Measurements from ENCODE around the gene APBB2. TPM values are rescaled to one million over a fixed set of nuclear protein-coding genes. Genes with fewer than 3 reads are reported as not detected.

Gene APBB2
- total RNA-seq, 4 donors from 2014 or later, result 32.4 to 133 (median 92.1) TPM

GRCh38 chr4:41160856-41161255 lies 53.5 kb downstream of the APBB2 start:
- Histone ChIP-seq H3K36me3 (no peaks in the 10 kb centered on the region), H3K27ac (peak overlapping the region; percentile 69 to 76), H3K27me3 (no peaks in the 10 kb centered on the region), H3K9me3 (no peaks in the 10 kb centered on the region), H3K4me1 (peaks cover 0 to 5% of the 10 kb centered on the region in 2 donors), H3K4me3 (no peak overlapping the region)
- TF ChIP-seq CTCF (IDR thresholded peaks at IDR 0.05), result no peak
- TF ChIP-seq POLR2A (IDR thresholded peaks at IDR 0.05), result no peak
- DNase-seq, result no peak
- intact Hi-C loops (cut with DNase I; ENCODE audit: low total_unique reads), result no loop called here

GRCh38 chr4:41160012-41160789 lies 54.1 kb downstream of the APBB2 start:
- H3K27ac ChIP-seq, result peak overlapping the region; percentile 69 to 76
- TF ChIP-seq CTCF (IDR thresholded peaks at IDR 0.05) (no peak), POLR2A (IDR thresholded peaks at IDR 0.05) (no peak)
- no peaks in the 10 kb centered on the region for H3K36me3 ChIP-seq
- H3K4me3 ChIP-seq, result no peak overlapping the region
- no peaks in the 10 kb centered on the region for H3K27me3 ChIP-seq
- peak; percentile 68 to 76 for DNase-seq
- intact Hi-C loops (cut with DNase I; ENCODE audit: low total_unique reads), result no loop called here
- H3K4me1 ChIP-seq, result peaks cover 0 to 7% of the 10 kb centered on the region in 2 donors
- H3K9me3 ChIP-seq, result no peaks in the 10 kb centered on the region

- Histone ChIP-seq H3K9me3 (no peaks in the 10 kb centered on the region), H3K27me3 (no peaks in the 10 kb centered on the region), H3K4me3 (no peak overlapping the region), H3K4me1 (peaks cover 0 to 7% of the 10 kb centered on the region in 2 donors), H3K27ac (peak overlapping the region; percentile 69 to 76), H3K36me3 (no peaks in the 10 kb centered on the region)
- intact Hi-C loops (cut with DNase I; ENCODE audit: low total_unique reads), result no loop called here
- TF ChIP-seq CTCF (IDR thresholded peaks at IDR 0.05) (no peak), POLR2A (IDR thresholded peaks at IDR 0.05) (no peak)
- no peak for DNase-seq
Measured at GRCh38 chr4:41158756-41159155, 55.6 kb downstream of the APBB2 start.

GRCh38 chr4:41158274-41158673 lies 56.1 kb downstream of the APBB2 start:
- H3K4me3 ChIP-seq, result no peak overlapping the region
- DNase-seq, result no peak
- no peak overlapping the region for H3K27ac ChIP-seq
- peaks cover 0 to 7% of the 10 kb centered on the region in 2 donors for H3K4me1 ChIP-seq
- no peaks in the 10 kb centered on the region for H3K36me3 ChIP-seq
- no peaks in the 10 kb centered on the region for H3K27me3 ChIP-seq
- intact Hi-C loops (cut with DNase I; ENCODE audit: low total_unique reads), result no loop called here
- TF ChIP-seq CTCF (IDR thresholded peaks at IDR 0.05), result no peak
- TF ChIP-seq POLR2A (IDR thresholded peaks at IDR 0.05), result no peak
- no peaks in the 10 kb centered on the region for H3K9me3 ChIP-seq

GRCh38 chr4:41157009-41157408 lies 57.3 kb downstream of the APBB2 start:
- Histone ChIP-seq H3K27me3 (no peaks in the 10 kb centered on the region), H3K4me3 (no peak overlapping the region), H3K4me1 (peaks cover 0 to 7% of the 10 kb centered on the region in 2 donors), H3K27ac (peak overlapping the region in 1 of 2 donors; percentile 61), H3K9me3 (no peaks in the 10 kb centered on the region), H3K36me3 (no peaks in the 10 kb centered on the region)
- TF ChIP-seq CTCF (IDR thresholded peaks at IDR 0.05) (no peak), POLR2A (IDR thresholded peaks at IDR 0.05) (no peak)
- no peak for DNase-seq
- intact Hi-C loops (cut with DNase I; ENCODE audit: low total_unique reads), result no loop called here
